ENCODE measurements around the gene PITPNM1.
A peak's percentile ranks its signal among the peaks of the same experiment; 100 is the strongest.

The PITPNM1 gene

GRCh38 chr11:67463680-67464410 is 41.3 kb downstream of the PITPNM1 start:
- Histone ChIP-seq H3K27me3 (ENCODE audit: insufficient read depth, low read length) (no peaks in the 10 kb centered on the region), H3K4me3 (ENCODE audit: low read depth, low read length) (peak overlapping the region; percentile 76), H3K27ac (ENCODE audit: low read depth, low read length) (peak overlapping the region; percentile 62), H3K36me3 (ENCODE audit: insufficient read depth, low read length) (no peaks in the 10 kb centered on the region), H2AFZ (ENCODE audit: low read length, unreplicated experiment) (no peak overlapping the region), H3K4me1 (ENCODE audit: control insufficient read depth, insufficient read depth, low read length, unreplicated experiment) (peaks cover 12% of the 10 kb centered on the region), H3K79me2 (ENCODE audit: control insufficient read depth, insufficient read depth, low read length, unreplicated experiment) (peaks cover 6% of the 10 kb centered on the region)

- H3K4me1 ChIP-seq (ENCODE audit: control insufficient read depth, insufficient read depth, low read length, unreplicated experiment): peaks cover 11% of the 10 kb centered on the region
These were observed 42.0 kb downstream of the PITPNM1 start for GRCh38 chr11:67463186-67463585.

GRCh38 chr11:67458266-67458665 is 46.9 kb downstream of the PITPNM1 start:
- H3K79me2 ChIP-seq (ENCODE audit: control insufficient read depth, insufficient read depth, low read length, unreplicated experiment): no peaks in the 10 kb centered on the region
- no peaks in the 10 kb centered on the region for H3K4me1 ChIP-seq (ENCODE audit: control insufficient read depth, insufficient read depth, low read length, unreplicated experiment)
- no peak overlapping the region for H2AFZ ChIP-seq (ENCODE audit: low read length, unreplicated experiment)
- H3K4me3 ChIP-seq (ENCODE audit: low read depth, low read length): no peak overlapping the region
- H3K27me3 ChIP-seq (ENCODE audit: insufficient read depth, low read length): no peaks in the 10 kb centered on the region
- H3K36me3 ChIP-seq (ENCODE audit: insufficient read depth, low read length): no peaks in the 10 kb centered on the region
- no peak overlapping the region for H3K27ac ChIP-seq (ENCODE audit: low read depth, low read length)

More at GRCh38 chr11:67463186-67463585, 42.0 kb downstream of the PITPNM1 start:
- Histone ChIP-seq H2AFZ (ENCODE audit: low read length, unreplicated experiment) (no peak overlapping the region), H3K79me2 (ENCODE audit: control insufficient read depth, insufficient read depth, low read length, unreplicated experiment) (peaks cover 3% of the 10 kb centered on the region), H3K27me3 (ENCODE audit: insufficient read depth, low read length) (no peaks in the 10 kb centered on the region), H3K36me3 (ENCODE audit: insufficient read depth, low read length) (no peaks in the 10 kb centered on the region), H3K27ac (ENCODE audit: low read depth, low read length) (peak overlapping the region; percentile 62; the same call in 1 of the 2 replicates), H3K4me3 (ENCODE audit: low read depth, low read length) (no peak overlapping the region)

GRCh38 chr11:67457453-67457852 is 47.7 kb downstream of the PITPNM1 start:
- H2AFZ ChIP-seq (ENCODE audit: low read length, unreplicated experiment): no peak overlapping the region

GRCh38 chr11:67456068-67456705 is 49.0 kb downstream of the PITPNM1 start:
- Histone ChIP-seq H3K4me1 (ENCODE audit: control insufficient read depth, insufficient read depth, low read length, unreplicated experiment) (no peaks in the 10 kb centered on the region), H3K79me2 (ENCODE audit: control insufficient read depth, insufficient read depth, low read length, unreplicated experiment) (no peaks in the 10 kb centered on the region), H2AFZ (ENCODE audit: low read length, unreplicated experiment) (no peak overlapping the region), H3K27ac (ENCODE audit: low read depth, low read length) (no peak overlapping the region), H3K4me3 (ENCODE audit: low read depth, low read length) (no peak overlapping the region), H3K27me3 (ENCODE audit: insufficient read depth, low read length) (no peaks in the 10 kb centered on the region), H3K36me3 (ENCODE audit: insufficient read depth, low read length) (no peaks in the 10 kb centered on the region)

More at GRCh38 chr11:67457453-67457852, 47.7 kb downstream of the PITPNM1 start:
- no peak overlapping the region for H3K27ac ChIP-seq (ENCODE audit: low read depth, low read length)
- H3K36me3 ChIP-seq (ENCODE audit: insufficient read depth, low read length): no peaks in the 10 kb centered on the region
- H3K4me3 ChIP-seq (ENCODE audit: low read depth, low read length): no peak overlapping the region
- no peaks in the 10 kb centered on the region for H3K4me1 ChIP-seq (ENCODE audit: control insufficient read depth, insufficient read depth, low read length, unreplicated experiment)
- no peaks in the 10 kb centered on the region for H3K27me3 ChIP-seq (ENCODE audit: insufficient read depth, low read length)
- H3K79me2 ChIP-seq (ENCODE audit: control insufficient read depth, insufficient read depth, low read length, unreplicated experiment): no peaks in the 10 kb centered on the region

GRCh38 chr11:67455054-67455453 is 50.1 kb downstream of the PITPNM1 start, which contains the start of gene CABP4:
CABP4 (plus strand) TSS chr11:67455354; CDS start chr11:67455424, 70 bp downstream.
- H3K4me3 ChIP-seq (ENCODE audit: low read depth, low read length): no peak within 1 kb of the TSS
- no peak within 1 kb of the TSS for H2AFZ ChIP-seq (ENCODE audit: low read length, unreplicated experiment)
- H3K27ac ChIP-seq (ENCODE audit: low read depth, low read length): no peak within 1 kb of the TSS
- no peaks in the 10 kb centered on the region for H3K36me3 ChIP-seq (ENCODE audit: insufficient read depth, low read length)
- no peaks in the 10 kb centered on the region for H3K4me1 ChIP-seq (ENCODE audit: control insufficient read depth, insufficient read depth, low read length, unreplicated experiment)
- no peaks in the 10 kb centered on the region for H3K79me2 ChIP-seq (ENCODE audit: control insufficient read depth, insufficient read depth, low read length, unreplicated experiment)
- no peaks in the 10 kb centered on the region for H3K27me3 ChIP-seq (ENCODE audit: insufficient read depth, low read length)

- Histone ChIP-seq H2AFZ (ENCODE audit: low read length, unreplicated experiment) (no peak overlapping the region), H3K27ac (ENCODE audit: low read depth, low read length) (no peak overlapping the region), H3K4me1 (ENCODE audit: control insufficient read depth, insufficient read depth, low read length, unreplicated experiment) (no peaks in the 10 kb centered on the region), H3K36me3 (ENCODE audit: insufficient read depth, low read length) (no peaks in the 10 kb centered on the region), H3K79me2 (ENCODE audit: control insufficient read depth, insufficient read depth, low read length, unreplicated experiment) (no peaks in the 10 kb centered on the region), H3K4me3 (ENCODE audit: low read depth, low read length) (no peak overlapping the region), H3K27me3 (ENCODE audit: insufficient read depth, low read length) (no peaks in the 10 kb centered on the region)
These were observed 51.1 kb downstream of the PITPNM1 start for GRCh38 chr11:67453816-67454732.

- no peak within 1 kb of the TSS for H3K4me3 ChIP-seq (ENCODE audit: low read depth, low read length)
- no peak within 1 kb of the TSS for H3K27ac ChIP-seq (ENCODE audit: low read depth, low read length)
- no peak within 1 kb of the TSS for H2AFZ ChIP-seq (ENCODE audit: low read length, unreplicated experiment)
- H3K79me2 ChIP-seq (ENCODE audit: control insufficient read depth, insufficient read depth, low read length, unreplicated experiment): no peaks in the 10 kb centered on the region
- H3K27me3 ChIP-seq (ENCODE audit: insufficient read depth, low read length): no peaks in the 10 kb centered on the region
- no peaks in the 10 kb centered on the region for H3K4me1 ChIP-seq (ENCODE audit: control insufficient read depth, insufficient read depth, low read length, unreplicated experiment)
- H3K36me3 ChIP-seq (ENCODE audit: insufficient read depth, low read length): no peaks in the 10 kb centered on the region
These were observed 52.8 kb downstream of the PITPNM1 start, which contains the start of gene GPR152 for GRCh38 chr11:67452141-67452952. GPR152 (minus strand) TSS chr11:67452729; CDS start chr11:67452724, 5 bp downstream.

GRCh38 chr11:67451658-67451976 is 53.5 kb downstream of the PITPNM1 start:
- Histone ChIP-seq H2AFZ (ENCODE audit: low read length, unreplicated experiment) (no peak overlapping the region), H3K4me1 (ENCODE audit: control insufficient read depth, insufficient read depth, low read length, unreplicated experiment) (no peaks in the 10 kb centered on the region), H3K36me3 (ENCODE audit: insufficient read depth, low read length) (no peaks in the 10 kb centered on the region), H3K27me3 (ENCODE audit: insufficient read depth, low read length) (no peaks in the 10 kb centered on the region), H3K79me2 (ENCODE audit: control insufficient read depth, insufficient read depth, low read length, unreplicated experiment) (no peaks in the 10 kb centered on the region), H3K27ac (ENCODE audit: low read depth, low read length) (no peak overlapping the region), H3K4me3 (ENCODE audit: low read depth, low read length) (no peak overlapping the region)
